Liver (tissue), 9 donors: ENCODE measurements around the gene INPP4B. TPM values are rescaled to one million over a fixed set of nuclear protein-coding genes. Genes with fewer than 3 reads are reported as not detected.
"Not testable (repeated sequence)": the region's sequence is repeated elsewhere in the genome, so short reads cannot be mapped to it uniquely, and the experiment has no call there.

Experiments used
- DNase-seq: peaks from one replicate; pipeline ENCODE4 v3.0.0-alpha.2; 2017; ENCODE audit warnings: low spot score
- H3K27ac ChIP-seq, 2 donors: one replicate each; pipeline ENCODE4 v1.7.0; 2013; ENCODE audit warnings: inconsistent platforms in 2 of 2, low read length in 2 of 2, control low read depth in 1 of 2, low read depth in 1 of 2, mild to moderate bottlenecking in 1 of 2
- H3K27me3 ChIP-seq, 4 donors: one replicate each; pipeline versions ENCODE4 v1.6.1 to v1.7.0; 2013; ENCODE audit warnings: low read length in 3 of 4, inconsistent platforms in 1 of 4, mild to moderate bottlenecking in 1 of 4, moderate library complexity in 1 of 4; ENCODE audit not compliant: control insufficient read depth in 4 of 4, insufficient read depth in 4 of 4
- H3K36me3 ChIP-seq, 4 donors: one replicate each; pipeline versions ENCODE4 v1.6.1 to v1.7.0; 2013; ENCODE audit warnings: low read length in 3 of 4, mild to moderate bottlenecking in 3 of 4, low read depth in 1 of 4, moderate library complexity in 1 of 4; ENCODE audit not compliant: control insufficient read depth in 4 of 4, insufficient read depth in 3 of 4
- H3K4me1 ChIP-seq, 4 donors: one replicate each; pipeline versions ENCODE4 v1.6.1 to v1.7.0; 2013; ENCODE audit warnings: low read length in 3 of 4, mild to moderate bottlenecking in 3 of 4, moderate library complexity in 1 of 4; ENCODE audit not compliant: control insufficient read depth in 4 of 4, insufficient read depth in 4 of 4
- H3K4me3 ChIP-seq, 3 donors: one replicate each; pipeline versions ENCODE4 v1.6.1 to v1.7.0; 2013; ENCODE audit warnings: low read length in 3 of 3, control low read depth in 1 of 3, low read depth in 1 of 3, mild to moderate bottlenecking in 1 of 3
- H3K9ac ChIP-seq, 2 donors: one replicate each; pipeline ENCODE4 v1.7.0; 2013; ENCODE audit warnings: low read length in 2 of 2, mild to moderate bottlenecking in 2 of 2, moderate library complexity in 2 of 2, control low read depth in 1 of 2, low read depth in 1 of 2
- H3K9me3 ChIP-seq, 4 donors: one replicate each; pipeline versions ENCODE4 v1.6.1 to v1.7.0; 2013; ENCODE audit warnings: low read length in 3 of 4; ENCODE audit not compliant: control insufficient read depth in 4 of 4
- ATF3 ChIP-seq: IDR thresholded peaks from 2 replicates; pipeline ENCODE4 v1.6.1; 2016; ENCODE audit warnings: antibody characterized with exemption
- CTCF ChIP-seq: fragments of 150-350 bp; IDR thresholded peaks from 2 replicates; pipeline ENCODE4 v1.5.1; 2017; ENCODE audit warnings: improper control_type of control experiment, low read depth, low read length; ENCODE audit not compliant: missing input control
- EGR1 ChIP-seq, 2 donors: IDR thresholded peaks; 2 replicates each; pipeline ENCODE4 v1.6.1; 2016 to 2018; ENCODE audit warnings: antibody characterized with exemption in 2 of 2, low read depth in 2 of 2
- FOXA1 ChIP-seq: IDR thresholded peaks from 2 replicates; pipeline ENCODE4 v1.6.1; 2016; ENCODE audit warnings: antibody characterized with exemption
- FOXA2 ChIP-seq: IDR thresholded peaks from 2 replicates; pipeline ENCODE4 v1.6.1; 2016; ENCODE audit warnings: antibody characterized with exemption
- GABPA ChIP-seq, 2 donors: IDR thresholded peaks in 1 of 2; conservative IDR thresholded peaks in 1 of 2; 2 replicates each; pipeline ENCODE4 v1.6.1; 2016; ENCODE audit warnings: antibody characterized with exemption in 2 of 2, mild to moderate bottlenecking in 1 of 2, moderate library complexity in 1 of 2
- HNF4A ChIP-seq, 2 donors: conservative IDR thresholded peaks; 2 replicates each; pipeline ENCODE4 v1.6.1; 2016; ENCODE audit warnings: antibody characterized with exemption in 2 of 2, mild to moderate bottlenecking in 2 of 2
- HNF4G ChIP-seq: IDR thresholded peaks from 2 replicates; pipeline ENCODE4 v1.6.1; 2016; ENCODE audit warnings: antibody characterized with exemption
- JUND ChIP-seq, 2 donors: IDR thresholded peaks; 2 replicates each; pipeline ENCODE4 v1.6.1; 2016; ENCODE audit warnings: antibody characterized with exemption in 2 of 2
- MAX ChIP-seq: IDR thresholded peaks from 2 replicates; pipeline ENCODE4 v1.6.1; 2016; ENCODE audit warnings: antibody characterized with exemption
- NR2F2 ChIP-seq: IDR thresholded peaks from 2 replicates; pipeline ENCODE4 v1.6.1; 2016; ENCODE audit warnings: antibody characterized with exemption
- RAD21 ChIP-seq, 2 donors: IDR thresholded peaks; 2 replicates each; pipeline ENCODE4 v1.6.1; 2016; ENCODE audit warnings: antibody characterized with exemption in 2 of 2, mild to moderate bottlenecking in 2 of 2
- REST ChIP-seq: IDR thresholded peaks from 2 replicates; pipeline ENCODE4 v1.6.1; 2016; ENCODE audit warnings: antibody characterized with exemption, mild to moderate bottlenecking
- RXRA ChIP-seq, 2 donors: IDR thresholded peaks; 2 replicates each; pipeline ENCODE4 v1.6.1; 2017 to 2018; ENCODE audit warnings: antibody characterized with exemption in 2 of 2, mild to moderate bottlenecking in 1 of 2
- SP1 ChIP-seq: IDR thresholded peaks from 2 replicates; pipeline ENCODE4 v1.6.1; 2018; ENCODE audit warnings: antibody characterized with exemption, mild to moderate bottlenecking
- TAF1 ChIP-seq: conservative IDR thresholded peaks from 2 replicates; pipeline ENCODE4 v1.6.1; 2016; ENCODE audit warnings: antibody characterized with exemption, mild to moderate bottlenecking
- YY1 ChIP-seq: IDR thresholded peaks from 2 replicates; pipeline ENCODE4 v1.6.1; 2016; ENCODE audit warnings: antibody characterized with exemption, mild to moderate bottlenecking
- WGBS: extraction: QIAGEN DNeasy Blood & Tissue Kit; methylation state at CpG from one replicate; pipeline ENCODE4 v1.1.7; 2013; 5-methylcytosine and 5-hydroxymethylcytosine counted together
- polyA plus RNA-seq, 2 donors: library from polyadenylated mRNA; stranded (reverse) in 1 of 2; unstranded in 1 of 2; fragments of 200-250 nt in 1 of 2; fragments of >200 nt in 1 of 2; fragmentation: Nextera tagmentation in 1 of 2; extraction: Ambion mirVana in 1 of 2; gene quantifications; one replicate each; pipeline versions ENCODE4 v1.2.1 to v1.2.3, GENCODE V29; 2013 to 2015
- total RNA-seq, 2 donors: library from RNA; depleted of rRNA; stranded (reverse); fragments of >200 nt; gene quantifications; one replicate each; pipeline ENCODE4 v1.2.3, GENCODE V29; 2014
- donor health status: healthy.
- donor health status: healthy.
- donor health status: healthy.
- donor health status: healthy.
- donor health status: healthy.

The INPP4B gene
- total and polyA plus RNA-seq, 4 donors, result 0.43 to 2.8 (median 1.6) TPM

- Histone ChIP-seq H3K27ac (no peak overlapping the region), H3K4me3 (no peak overlapping the region), H3K9me3 (no peaks in the 10 kb centered on the region), H3K27me3 (no peaks in the 10 kb centered on the region), H3K4me1 (no peaks in the 10 kb centered on the region), H3K36me3 (no peaks in the 10 kb centered on the region), H3K9ac (no peak overlapping the region)
- no peak for DNase-seq
- WGBS, result 49% methylated on average over 2 of the region's 2 CpGs
- TF ChIP-seq FOXA2 (no peak), MAX (no peak), RAD21 (IDR thresholded peaks at IDR 0.05) (no peak), HNF4G (no peak), SP1 (no peak), RXRA (IDR thresholded peaks at IDR 0.05) (no peak), GABPA (IDR thresholded peaks at IDR 0.05 in 1 of 2, conservative IDR thresholded peaks at IDR 0.05 in 1 of 2) (no peak)
Observed at GRCh38 chr4:142077048-142077447, 769.1 kb downstream of the INPP4B start.

DNA sequence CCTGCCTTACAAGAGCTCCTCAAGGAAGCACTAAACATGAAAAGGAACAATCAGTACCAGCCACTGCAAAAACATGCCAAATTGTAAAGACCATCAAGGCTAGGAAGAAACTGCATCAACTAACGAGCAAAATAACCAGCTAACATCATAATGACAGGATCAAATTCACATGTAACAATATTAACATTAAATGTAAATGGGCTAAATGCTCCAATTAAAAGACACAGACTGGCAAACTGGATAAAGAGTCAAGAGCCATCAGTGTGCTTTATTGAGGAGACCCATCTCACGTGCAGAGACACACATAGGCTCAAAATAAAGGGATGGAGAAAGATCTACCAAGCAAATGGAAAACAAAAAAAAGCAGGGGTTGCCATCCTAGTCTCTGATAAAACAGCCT is 777.8 kb downstream of the INPP4B start:
- WGBS, result 61% methylated on average over 2 of the region's 2 CpGs
- not testable (repeated sequence) for H3K27me3 ChIP-seq, H3K36me3 ChIP-seq

DNA sequence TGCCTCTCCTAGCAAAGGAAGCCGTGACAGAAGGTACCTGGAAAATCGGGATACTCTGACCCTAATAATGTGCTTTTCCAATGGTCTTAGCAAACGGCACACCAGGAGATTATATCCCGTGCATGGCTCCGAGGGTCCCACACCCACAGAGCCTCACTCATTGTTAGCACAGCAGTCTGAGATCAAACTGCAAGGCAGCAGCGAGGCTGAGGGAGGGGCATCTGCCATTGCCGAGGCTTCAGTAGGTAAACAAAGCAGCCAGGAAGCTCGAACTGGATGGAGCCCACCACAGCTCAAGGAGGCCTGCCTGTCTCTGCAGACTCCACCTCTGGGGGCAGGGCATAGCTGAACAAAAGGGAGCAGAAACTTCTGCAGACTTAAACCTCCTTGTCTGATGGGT is 779.5 kb downstream of the INPP4B start:
- H3K4me1 ChIP-seq, DNase-seq, H3K36me3 ChIP-seq, H3K4me3 ChIP-seq, H3K27me3 ChIP-seq, H3K9me3 ChIP-seq, H3K9ac ChIP-seq, H3K27ac ChIP-seq: not testable (repeated sequence)
- 83% methylated on average over 8 of the region's 8 CpGs for WGBS

More for the DNA sequence above, 777.8 kb downstream of the INPP4B start:
- H3K4me1 ChIP-seq, H3K27ac ChIP-seq, H3K9me3 ChIP-seq, H3K4me3 ChIP-seq, H3K9ac ChIP-seq, DNase-seq: not testable (repeated sequence)

DNA sequence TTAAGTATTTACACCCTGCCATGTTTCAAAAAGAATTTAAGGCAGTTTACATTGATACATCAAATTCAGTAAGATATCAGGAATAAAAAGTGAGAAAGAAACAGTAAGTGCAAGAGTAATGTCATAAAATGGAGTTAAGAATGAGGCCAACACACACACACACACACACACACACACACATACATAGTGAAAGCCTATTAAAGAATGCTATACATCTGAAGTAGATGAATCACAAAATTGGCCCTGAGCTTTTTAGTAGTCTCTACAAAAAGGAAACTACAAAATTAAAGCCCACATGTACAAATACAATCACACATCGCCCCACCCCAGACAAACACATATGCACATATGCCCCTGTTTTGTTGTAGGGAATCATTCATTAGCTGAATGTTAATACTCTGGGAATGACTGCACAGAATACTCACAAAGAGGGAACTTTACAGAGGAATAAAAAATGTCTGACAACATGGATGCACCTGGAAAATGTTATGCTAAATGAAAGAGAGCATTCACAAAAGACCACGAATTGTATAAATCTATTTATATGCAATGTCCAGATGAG is 780.9 kb downstream of the INPP4B start:
- no peak overlapping the region for H3K27ac ChIP-seq
- no peaks in the 10 kb centered on the region for H3K4me1 ChIP-seq
- no peaks in the 10 kb centered on the region for H3K27me3 ChIP-seq
- H3K9ac ChIP-seq, result no peak overlapping the region
- no peak for DNase-seq
- WGBS, result 85% methylated on average over 2 of the region's 2 CpGs
- no peaks in the 10 kb centered on the region for H3K36me3 ChIP-seq
- H3K4me3 ChIP-seq, result no peak overlapping the region
- peaks cover 0 to 2% (median 0%) of the 10 kb centered on the region in 4 donors for H3K9me3 ChIP-seq
- TF ChIP-seq FOXA1 (no peak), MAX (no peak), NR2F2 (no peak), ATF3 (no peak), CTCF (no peak), FOXA2 (no peak), JUND (IDR thresholded peaks at IDR 0.05) (no peak), HNF4A (conservative IDR thresholded peaks at IDR 0.05) (no peak), RXRA (IDR thresholded peaks at IDR 0.05) (no peak), REST (no peak), YY1 (no peak), RAD21 (IDR thresholded peaks at IDR 0.05) (no peak), HNF4G (no peak), TAF1 (no peak), EGR1 (IDR thresholded peaks at IDR 0.05; ENCODE audit: low read depth in 2 of 2) (no peak), GABPA (IDR thresholded peaks at IDR 0.05 in 1 of 2, conservative IDR thresholded peaks at IDR 0.05 in 1 of 2) (no peak), SP1 (no peak)
